ENCODE results near the gene ZFPL1. TPM values are rescaled to one million over a fixed set of nuclear protein-coding genes. Genes with fewer than 3 reads are reported as not detected.

Gene ZFPL1
- total RNA-seq, 2 donors from 2014 or later: 35.7 to 46.6 TPM

DNA sequence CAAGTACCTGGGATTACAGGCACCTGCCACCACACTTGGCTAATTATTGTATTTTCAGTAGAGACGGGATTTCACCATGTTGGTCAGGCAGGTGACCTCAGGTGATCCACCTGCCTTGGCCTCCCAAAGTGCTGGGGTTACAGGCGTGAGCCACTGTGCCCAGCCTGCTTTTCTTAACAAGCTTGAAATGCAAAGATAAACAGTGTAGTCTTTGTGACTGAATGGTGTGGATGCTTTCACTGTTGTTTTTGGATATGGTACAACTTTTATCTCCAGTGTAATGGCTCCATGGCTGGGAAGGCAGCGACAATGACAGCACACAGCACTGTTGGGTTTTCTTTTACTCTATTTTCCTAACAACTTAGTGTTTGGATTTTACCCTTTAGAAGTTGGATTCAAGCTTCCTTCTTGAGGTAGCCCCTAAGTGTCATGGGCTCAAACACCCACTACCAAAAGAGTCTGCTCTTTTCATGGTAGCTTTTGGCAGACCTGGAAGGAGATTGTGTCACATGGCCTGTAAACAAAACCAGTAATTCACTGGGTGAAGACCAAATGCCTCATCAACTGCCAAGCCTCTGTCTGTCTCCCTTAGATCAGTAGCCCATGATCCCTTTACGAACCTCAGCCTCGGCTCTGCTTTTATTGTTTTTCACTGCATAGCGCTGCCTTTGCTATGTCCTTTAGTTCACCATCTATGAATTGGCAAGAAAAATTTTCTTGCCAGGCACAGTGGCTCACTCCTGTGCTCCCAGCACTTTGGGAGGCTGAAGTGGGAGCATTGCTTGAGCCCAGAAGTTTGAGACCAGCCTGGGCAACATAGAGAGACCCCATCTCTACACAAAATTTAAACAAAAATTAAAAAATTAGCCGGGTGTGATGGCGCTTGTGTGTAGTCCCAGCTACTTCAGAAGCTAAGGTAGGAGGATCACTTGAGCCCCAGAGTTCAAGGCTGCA lies 18.4 kb downstream of the ZFPL1 start:
- TF ChIP-seq, protein P1, sequence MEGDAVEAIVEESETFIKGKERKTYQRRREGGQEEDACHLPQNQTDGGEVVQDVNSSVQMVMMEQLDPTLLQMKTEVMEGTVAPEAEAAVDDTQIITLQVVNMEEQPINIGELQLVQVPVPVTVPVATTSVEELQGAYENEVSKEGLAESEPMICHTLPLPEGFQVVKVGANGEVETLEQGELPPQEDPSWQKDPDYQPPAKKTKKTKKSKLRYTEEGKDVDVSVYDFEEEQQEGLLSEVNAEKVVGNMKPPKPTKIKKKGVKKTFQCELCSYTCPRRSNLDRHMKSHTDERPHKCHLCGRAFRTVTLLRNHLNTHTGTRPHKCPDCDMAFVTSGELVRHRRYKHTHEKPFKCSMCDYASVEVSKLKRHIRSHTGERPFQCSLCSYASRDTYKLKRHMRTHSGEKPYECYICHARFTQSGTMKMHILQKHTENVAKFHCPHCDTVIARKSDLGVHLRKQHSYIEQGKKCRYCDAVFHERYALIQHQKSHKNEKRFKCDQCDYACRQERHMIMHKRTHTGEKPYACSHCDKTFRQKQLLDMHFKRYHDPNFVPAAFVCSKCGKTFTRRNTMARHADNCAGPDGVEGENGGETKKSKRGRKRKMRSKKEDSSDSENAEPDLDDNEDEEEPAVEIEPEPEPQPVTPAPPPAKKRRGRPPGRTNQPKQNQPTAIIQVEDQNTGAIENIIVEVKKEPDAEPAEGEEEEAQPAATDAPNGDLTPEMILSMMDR (conservative IDR thresholded peaks at IDR 0.05): no peak
- peaks cover 36% of the 10 kb centered on the region for H3K36me3 ChIP-seq (ENCODE audit: control insufficient read depth, insufficient read depth, low read length)
- no peak overlapping the region for H3K27ac ChIP-seq (ENCODE audit: low read depth, low read length)
- H3K27me3 ChIP-seq (ENCODE audit: control insufficient read depth, insufficient read depth, low read length, poor library complexity, severe bottlenecking): no peaks in the 10 kb centered on the region
- H3K9ac ChIP-seq (ENCODE audit: extremely low read depth, low read length, poor library complexity, severe bottlenecking): no peak overlapping the region
- Mint-ChIP-seq H3K4me3 (no peak overlapping the region), H3K9me3 (no peaks in the 10 kb centered on the region), H3K4me1 (peaks cover 6% of the 10 kb centered on the region), H3K36me3 (ENCODE audit: low read depth) (peaks cover 19% of the 10 kb centered on the region), H3K27ac (no peak overlapping the region), H3K27me3 (ENCODE audit: insufficient read depth) (no peaks in the 10 kb centered on the region)
- no peaks in the 10 kb centered on the region for H3K4me1 ChIP-seq (ENCODE audit: control insufficient read depth, insufficient read depth, low read length)
- H3K4me3 ChIP-seq (ENCODE audit: low read length): no peak overlapping the region
- DNase-seq: no peak
- no peaks in the 10 kb centered on the region for H3K9me3 ChIP-seq (ENCODE audit: control insufficient read depth, low read length)
- whole genome bisulfite sequencing, 2 experiments (ENCODE audit: insufficient coverage in 1 of 2, insufficient read length in 1 of 2): 87 to 95% methylated on average over 7 to 8 of the region's 8 CpGs

DNA sequence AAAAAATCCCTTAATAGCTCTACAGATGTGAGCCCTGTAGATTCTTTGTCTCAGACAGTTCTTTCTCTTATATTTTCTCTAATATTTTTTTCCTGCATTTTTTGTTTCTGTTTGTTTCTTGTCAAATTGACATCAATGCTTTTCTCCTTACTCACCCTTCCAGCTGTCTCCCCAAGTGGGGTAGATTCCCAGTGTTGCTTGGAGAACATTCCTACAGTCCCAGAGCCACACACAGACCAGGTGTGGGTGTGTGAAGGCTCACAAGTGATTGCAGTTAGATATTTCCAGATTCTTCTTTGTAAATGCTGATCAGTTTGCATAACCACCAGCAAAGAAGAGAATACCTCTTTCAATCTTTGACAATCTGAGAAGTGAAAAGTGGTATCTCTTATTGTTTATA lies 19.5 kb downstream of the ZFPL1 start:
- H3K27me3 Mint-ChIP-seq (ENCODE audit: insufficient read depth): no peaks in the 10 kb centered on the region
- no peaks in the 10 kb centered on the region for H3K4me1 ChIP-seq (ENCODE audit: control insufficient read depth, insufficient read depth, low read length)
- H3K9me3 Mint-ChIP-seq: no peaks in the 10 kb centered on the region
- DNase-seq: no peak
- H3K27ac Mint-ChIP-seq: no peak overlapping the region
- no peaks in the 10 kb centered on the region for H3K27me3 ChIP-seq (ENCODE audit: control insufficient read depth, insufficient read depth, low read length, poor library complexity, severe bottlenecking)
- H3K27ac ChIP-seq (ENCODE audit: low read depth, low read length): no peak overlapping the region
- H3K9ac ChIP-seq (ENCODE audit: extremely low read depth, low read length, poor library complexity, severe bottlenecking): no peak overlapping the region
- TF ChIP-seq, protein P1 (conservative IDR thresholded peaks at IDR 0.05): no peak
- no peak overlapping the region for H3K4me3 Mint-ChIP-seq
- no peak overlapping the region for H3K4me3 ChIP-seq (ENCODE audit: low read length)
- H3K36me3 ChIP-seq (ENCODE audit: control insufficient read depth, insufficient read depth, low read length): peaks cover 27% of the 10 kb centered on the region
- no peaks in the 10 kb centered on the region for H3K9me3 ChIP-seq (ENCODE audit: control insufficient read depth, low read length)
- peaks cover 6% of the 10 kb centered on the region for H3K4me1 Mint-ChIP-seq
- H3K36me3 Mint-ChIP-seq (ENCODE audit: low read depth): peaks cover 12% of the 10 kb centered on the region

DNA sequence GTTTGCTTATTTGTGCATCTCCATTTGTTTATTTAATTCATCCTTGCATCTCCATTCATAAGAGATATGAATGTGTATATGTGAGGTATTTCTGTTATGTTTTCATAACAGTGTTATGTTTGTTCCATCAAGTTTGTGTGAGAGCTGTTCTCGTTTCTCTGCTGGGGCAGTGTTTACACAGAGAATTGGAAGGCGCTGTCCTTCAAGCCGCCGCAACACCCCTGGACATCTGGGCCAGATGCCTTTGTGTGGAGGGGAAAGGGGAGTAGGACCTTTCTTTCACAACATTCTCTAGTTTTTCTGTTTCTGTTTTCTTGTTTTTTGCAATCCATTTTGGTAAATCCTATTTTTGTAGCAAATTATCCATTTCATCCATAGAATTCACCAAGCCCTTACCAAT lies 20.6 kb downstream of the ZFPL1 start:
- WGBS, 2 experiments (ENCODE audit: insufficient coverage in 1 of 2, insufficient read length in 1 of 2): 95 to 100% methylated on average over 1 to 4 of the region's 4 CpGs
- Mint-ChIP-seq H3K27me3 (ENCODE audit: insufficient read depth) (no peaks in the 10 kb centered on the region), H3K27ac (peak overlapping the region; percentile 33), H3K9me3 (no peaks in the 10 kb centered on the region), H3K4me3 (no peak overlapping the region), H3K4me1 (peaks cover 6% of the 10 kb centered on the region), H3K36me3 (ENCODE audit: low read depth) (peaks cover 12% of the 10 kb centered on the region)
- H3K9ac ChIP-seq (ENCODE audit: extremely low read depth, low read length, poor library complexity, severe bottlenecking): no peak overlapping the region
- no peaks in the 10 kb centered on the region for H3K27me3 ChIP-seq (ENCODE audit: control insufficient read depth, insufficient read depth, low read length, poor library complexity, severe bottlenecking)
- H3K36me3 ChIP-seq (ENCODE audit: control insufficient read depth, insufficient read depth, low read length): peaks cover 17% of the 10 kb centered on the region
- TF ChIP-seq, protein P1 (conservative IDR thresholded peaks at IDR 0.05): no peak
- no peaks in the 10 kb centered on the region for H3K9me3 ChIP-seq (ENCODE audit: control insufficient read depth, low read length)
- H3K4me1 ChIP-seq (ENCODE audit: control insufficient read depth, insufficient read depth, low read length): no peaks in the 10 kb centered on the region
- H3K4me3 ChIP-seq (ENCODE audit: low read length): no peak overlapping the region
- no peak overlapping the region for H3K27ac ChIP-seq (ENCODE audit: low read depth, low read length)
- DNase-seq: no peak
